Parathyroid adenoma (tissue), 2 donors: ENCODE measurements around the gene ANKRD30A.
"Not testable (repeated sequence)": the region's sequence is repeated elsewhere in the genome, so short reads cannot be mapped to it uniquely, and the experiment has no call there.

Experiments used
- H2AFZ ChIP-seq: fragments of 300-600 bp; sonication (generic); one replicate; pipeline ENCODE4 v1.7.0; 2017; ENCODE audit warnings: antibody characterized with exemption, mild to moderate bottlenecking
- H3K27ac ChIP-seq: fragments of 300-600 bp; sonication (generic); one replicate; pipeline ENCODE4 v1.7.0; 2017
- H3K27me3 ChIP-seq: fragments of 300-600 bp; sonication (generic); one replicate; pipeline ENCODE4 v1.7.0; 2017; ENCODE audit warnings: low read length; ENCODE audit not compliant: control insufficient read depth, insufficient read depth
- H3K36me3 ChIP-seq: fragments of 300-600 bp; sonication (generic); one replicate; pipeline ENCODE4 v1.7.0; 2017; ENCODE audit warnings: low read length; ENCODE audit not compliant: control insufficient read depth, insufficient read depth
- H3K4me1 ChIP-seq: fragments of 300-600 bp; sonication (generic); one replicate; pipeline ENCODE4 v1.7.0; 2017; ENCODE audit warnings: control low read depth
- H3K4me2 ChIP-seq: fragments of 300-600 bp; sonication (generic); one replicate; pipeline ENCODE4 v1.7.0; 2017; ENCODE audit warnings: low read length
- H3K4me3 ChIP-seq: fragments of 300-600 bp; sonication (generic); one replicate; pipeline ENCODE4 v1.7.0; 2017; ENCODE audit warnings: low read depth, low read length
- H3K79me2 ChIP-seq: fragments of 300-600 bp; sonication (generic); one replicate; pipeline ENCODE4 v1.7.0; 2017; ENCODE audit warnings: control low read depth
- H3K9ac ChIP-seq: fragments of 300-600 bp; sonication (generic); one replicate; pipeline ENCODE4 v1.7.0; 2017; ENCODE audit warnings: mild to moderate bottlenecking
- H3K9me3 ChIP-seq: fragments of 300-600 bp; sonication (generic); one replicate; pipeline ENCODE4 v1.7.0; 2017; ENCODE audit warnings: low read length; ENCODE audit not compliant: control insufficient read depth
- CTCF ChIP-seq: fragments of 300-600 bp; sonication (generic); IDR thresholded peaks from one replicate; pipeline ENCODE4 v1.7.0; 2017; ENCODE audit warnings: antibody characterized with exemption, mild to moderate bottlenecking
- donor health status: primary hyperparathyroidism.

Gene ANKRD30A

GRCh38 chr10:37109000-37109399 is 16.4 kb upstream of the ANKRD30A start:
- Histone ChIP-seq H3K9ac (no peak overlapping the region), H3K27ac (no peak overlapping the region), H3K79me2 (no peaks in the 10 kb centered on the region), H3K27me3 (no peaks in the 10 kb centered on the region), H3K36me3 (no peaks in the 10 kb centered on the region), H3K9me3 (no peaks in the 10 kb centered on the region), H3K4me1 (no peaks in the 10 kb centered on the region), H2AFZ (no peak overlapping the region), H3K4me2 (no peak overlapping the region), H3K4me3 (no peak overlapping the region)
- no peak for TF ChIP-seq CTCF

- Histone ChIP-seq H3K79me2 (no peaks in the 10 kb centered on the region), H3K4me3 (no peak overlapping the region), H3K27ac (no peak overlapping the region), H3K27me3 (no peaks in the 10 kb centered on the region), H3K4me1 (no peaks in the 10 kb centered on the region), H2AFZ (no peak overlapping the region), H3K36me3 (no peaks in the 10 kb centered on the region), H3K9ac (no peak overlapping the region), H3K9me3 (no peaks in the 10 kb centered on the region), H3K4me2 (no peak overlapping the region)
- TF ChIP-seq CTCF, result no peak
Measured at GRCh38 chr10:37124532-37124931, 866 bp upstream of the ANKRD30A start.

- TF ChIP-seq CTCF, result no peak
Measured at GRCh38 chr10:37125921-37126320, 523 bp downstream of the ANKRD30A start.

GRCh38 chr10:37146443-37146842 is 21.0 kb downstream of the ANKRD30A start:
- H3K4me2 ChIP-seq, result no peak overlapping the region
- no peak for TF ChIP-seq CTCF
- no peak overlapping the region for H2AFZ ChIP-seq
- H3K79me2 ChIP-seq, result no peaks in the 10 kb centered on the region
- H3K9me3 ChIP-seq, result no peaks in the 10 kb centered on the region
- no peaks in the 10 kb centered on the region for H3K36me3 ChIP-seq
- no peak overlapping the region for H3K4me3 ChIP-seq
- no peaks in the 10 kb centered on the region for H3K4me1 ChIP-seq
- no peak overlapping the region for H3K9ac ChIP-seq
- no peak overlapping the region for H3K27ac ChIP-seq
- H3K27me3 ChIP-seq, result no peaks in the 10 kb centered on the region

More at GRCh38 chr10:37125921-37126320, 523 bp downstream of the ANKRD30A start:
- H2AFZ ChIP-seq, result no peak overlapping the region
- no peak overlapping the region for H3K4me3 ChIP-seq
- no peaks in the 10 kb centered on the region for H3K27me3 ChIP-seq
- no peaks in the 10 kb centered on the region for H3K79me2 ChIP-seq
- H3K9me3 ChIP-seq, result no peaks in the 10 kb centered on the region
- H3K9ac ChIP-seq, result no peak overlapping the region
- H3K4me1 ChIP-seq, result no peaks in the 10 kb centered on the region
- no peak overlapping the region for H3K4me2 ChIP-seq
- H3K36me3 ChIP-seq, result no peaks in the 10 kb centered on the region
- no peak overlapping the region for H3K27ac ChIP-seq

DNA sequence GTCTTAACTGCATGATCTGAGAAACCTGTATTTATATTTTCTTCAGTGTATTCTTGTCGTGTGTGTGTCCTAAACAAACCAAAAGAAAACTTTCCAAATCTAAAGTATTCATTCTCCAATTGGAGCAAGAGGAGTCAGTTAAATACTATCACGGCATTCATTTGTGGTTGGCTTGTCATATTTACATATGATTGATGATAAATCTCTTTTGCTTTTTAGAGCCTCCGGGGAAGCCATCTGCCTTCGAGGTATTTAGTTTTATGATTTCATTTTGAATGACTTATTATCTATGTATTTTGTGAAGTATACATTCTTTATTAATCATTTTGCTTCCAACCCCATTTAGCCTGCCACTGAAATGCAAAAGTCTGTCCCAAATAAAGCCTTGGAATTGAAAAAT is 37.0 kb downstream of the ANKRD30A start:
- not testable (repeated sequence) for H3K4me3 ChIP-seq, H3K27me3 ChIP-seq, H2AFZ ChIP-seq, H3K27ac ChIP-seq, H3K36me3 ChIP-seq, H3K4me1 ChIP-seq, H3K9me3 ChIP-seq, H3K4me2 ChIP-seq, H3K79me2 ChIP-seq, H3K9ac ChIP-seq

- not testable (repeated sequence) for H3K9ac ChIP-seq, H3K79me2 ChIP-seq, H3K4me1 ChIP-seq, H2AFZ ChIP-seq, H3K27ac ChIP-seq, H3K27me3 ChIP-seq, H3K4me3 ChIP-seq, H3K36me3 ChIP-seq, H3K9me3 ChIP-seq, H3K4me2 ChIP-seq
Measured at GRCh38 chr10:37171945-37172344, 46.5 kb downstream of the ANKRD30A start.

DNA sequence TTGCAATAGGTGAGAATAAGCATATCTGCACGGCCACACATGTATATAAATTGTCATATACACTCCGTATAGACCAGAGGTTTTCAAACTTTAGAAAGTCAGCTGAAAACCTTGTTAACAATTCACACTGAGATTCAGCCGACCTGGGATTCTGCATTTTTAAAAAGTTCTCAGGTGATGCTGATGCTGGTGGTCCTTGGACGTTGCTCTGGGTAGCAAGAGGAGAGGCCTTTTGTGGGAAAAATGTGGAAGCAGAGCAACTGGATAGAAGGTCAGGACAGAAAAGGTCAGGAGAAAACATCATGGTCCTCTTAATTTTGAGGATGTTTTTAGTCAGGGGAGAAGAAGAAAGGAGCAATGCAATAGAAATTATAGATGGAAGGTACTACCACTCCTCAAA is 52.9 kb downstream of the ANKRD30A start:
- not testable (repeated sequence) for H3K4me2 ChIP-seq, H3K27ac ChIP-seq, H3K79me2 ChIP-seq, H2AFZ ChIP-seq, H3K9me3 ChIP-seq, H3K27me3 ChIP-seq, H3K9ac ChIP-seq, H3K36me3 ChIP-seq, H3K4me3 ChIP-seq, H3K4me1 ChIP-seq

GRCh38 chr10:37182719-37183118 is 57.3 kb downstream of the ANKRD30A start:
- not testable (repeated sequence) for H3K4me1 ChIP-seq, H3K27ac ChIP-seq, H3K9ac ChIP-seq, H3K9me3 ChIP-seq, H3K27me3 ChIP-seq, H3K79me2 ChIP-seq, H2AFZ ChIP-seq, H3K4me2 ChIP-seq, H3K4me3 ChIP-seq, H3K36me3 ChIP-seq
